Prostate gland (tissue), 2 donors: ENCODE data around the gene NGLY1. TPM values are rescaled to one million over a fixed set of nuclear protein-coding genes. Genes with fewer than 3 reads are reported as not detected.
A peak's percentile ranks its signal among the peaks of the same experiment; 100 is the strongest.

ENCODE experiments used
- DNase-seq: peaks from one replicate; pipeline ENCODE4 v3.0.0-alpha.2; 2019; ENCODE audit warnings: low spot score
- H3K27ac ChIP-seq, 2 donors: fragments of 200-600 bp; sonication (generic); 2 replicates each; pipeline ENCODE4 v1.5.1; 2017 to 2019
- H3K27me3 ChIP-seq: fragments of 200-600 bp; sonication (generic); replicated peaks from 2 replicates; pipeline ENCODE4 v1.5.1; 2019; ENCODE audit not compliant: insufficient read depth
- H3K36me3 ChIP-seq, 2 donors: fragments of 200-600 bp; sonication (generic); 1 replicate in 1 of 2; 2 replicates in 1 of 2; pipeline versions ENCODE4 v1.5.1 to v1.8.1; 2017 to 2019
- H3K4me1 ChIP-seq: fragments of 200-600 bp; sonication (generic); replicated peaks from 2 replicates; pipeline ENCODE4 v1.5.1; 2019
- H3K4me3 ChIP-seq, 2 donors: fragments of 200-600 bp; sonication (generic); 2 replicates each; pipeline ENCODE4 v1.5.1; 2017 to 2019
- H3K9me3 ChIP-seq: fragments of 200-600 bp; sonication (generic); 2 replicates; pipeline ENCODE4 v1.5.1; 2017
- POLR2A ChIP-seq: fragments of 450-650 bp; IDR thresholded peaks from one replicate; pipeline ENCODE4 v1.6.1; 2016; ENCODE audit warnings: antibody characterized with exemption, mild to moderate bottlenecking
- POLR2AphosphoS5 ChIP-seq: sonication (generic); formaldehyde crosslinking; IDR thresholded peaks from one replicate; pipeline ENCODE4 v1.6.1; 2017; ENCODE audit warnings: antibody characterized with exemption
- WGBS: methylation state at CpG from one replicate; pipeline ENCODE4 v1.1.5; 2018; 5-methylcytosine and 5-hydroxymethylcytosine counted together
- intact Hi-C: fragments of 100-400 bp; cut with DNase I; formaldehyde crosslinking; loops from one replicate; pipeline ENCODE4 v1.14.2; 2022
- total RNA-seq, 2 donors: library from RNA; depleted of rRNA; stranded (reverse); fragments of >200 nt; gene quantifications; one replicate each; pipeline ENCODE4 v1.1.0, GENCODE V29; 2016
- TF ChIP-seq, protein P1 (sequence below), 4 experiments: fragments of 200-600 bp in 2 of 4; fragments of 450-650 bp in 2 of 4; sonication (generic) in 2 of 4; IDR thresholded peaks; 1 replicate in 3 of 4; 2 replicates in 1 of 4; pipeline ENCODE4 v1.5.1; 2016 to 2019; ENCODE audit warnings: antibody characterized with exemption in 4 of 4, mild to moderate bottlenecking in 2 of 4, moderate library complexity in 2 of 4

The NGLY1 gene
- total RNA-seq, 2 donors from 2014 or later, result 35.6 to 36.8 TPM

DNA sequence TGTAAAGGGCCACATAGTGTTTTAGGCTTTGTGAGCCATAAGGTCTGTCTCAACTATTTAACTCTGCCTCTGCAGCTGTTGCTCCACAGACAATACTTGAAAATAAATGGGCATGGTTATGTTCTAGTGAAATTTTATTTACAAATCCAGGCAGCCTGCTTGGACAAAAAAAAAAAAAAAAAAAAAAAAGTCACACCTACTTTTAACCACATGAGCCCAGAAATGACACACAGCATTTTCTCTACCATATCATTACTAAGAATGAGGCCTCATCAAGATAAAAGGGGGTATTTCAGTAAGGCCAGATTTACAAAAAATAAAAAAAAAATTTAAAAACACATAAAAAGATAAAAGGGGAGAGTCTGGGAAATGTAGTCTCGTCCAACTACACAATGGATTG is 1.7 kb upstream of the NGLY1 start:
- Histone ChIP-seq H3K27ac (no peak overlapping the region), H3K4me3 (no peak overlapping the region), H3K4me1 (no peaks in the 10 kb centered on the region), H3K9me3 (no peaks in the 10 kb centered on the region), H3K27me3 (no peaks in the 10 kb centered on the region), H3K36me3 (no peaks in the 10 kb centered on the region)
- no peak for DNase-seq
- TF ChIP-seq, protein P1, sequence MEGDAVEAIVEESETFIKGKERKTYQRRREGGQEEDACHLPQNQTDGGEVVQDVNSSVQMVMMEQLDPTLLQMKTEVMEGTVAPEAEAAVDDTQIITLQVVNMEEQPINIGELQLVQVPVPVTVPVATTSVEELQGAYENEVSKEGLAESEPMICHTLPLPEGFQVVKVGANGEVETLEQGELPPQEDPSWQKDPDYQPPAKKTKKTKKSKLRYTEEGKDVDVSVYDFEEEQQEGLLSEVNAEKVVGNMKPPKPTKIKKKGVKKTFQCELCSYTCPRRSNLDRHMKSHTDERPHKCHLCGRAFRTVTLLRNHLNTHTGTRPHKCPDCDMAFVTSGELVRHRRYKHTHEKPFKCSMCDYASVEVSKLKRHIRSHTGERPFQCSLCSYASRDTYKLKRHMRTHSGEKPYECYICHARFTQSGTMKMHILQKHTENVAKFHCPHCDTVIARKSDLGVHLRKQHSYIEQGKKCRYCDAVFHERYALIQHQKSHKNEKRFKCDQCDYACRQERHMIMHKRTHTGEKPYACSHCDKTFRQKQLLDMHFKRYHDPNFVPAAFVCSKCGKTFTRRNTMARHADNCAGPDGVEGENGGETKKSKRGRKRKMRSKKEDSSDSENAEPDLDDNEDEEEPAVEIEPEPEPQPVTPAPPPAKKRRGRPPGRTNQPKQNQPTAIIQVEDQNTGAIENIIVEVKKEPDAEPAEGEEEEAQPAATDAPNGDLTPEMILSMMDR (IDR thresholded peaks at IDR 0.05), result no peak
- TF ChIP-seq POLR2A (no peak), POLR2AphosphoS5 (no peak)
- 89% methylated on average over 1 of the region's 1 CpG for WGBS
- intact Hi-C loops, result no loop called here

DNA sequence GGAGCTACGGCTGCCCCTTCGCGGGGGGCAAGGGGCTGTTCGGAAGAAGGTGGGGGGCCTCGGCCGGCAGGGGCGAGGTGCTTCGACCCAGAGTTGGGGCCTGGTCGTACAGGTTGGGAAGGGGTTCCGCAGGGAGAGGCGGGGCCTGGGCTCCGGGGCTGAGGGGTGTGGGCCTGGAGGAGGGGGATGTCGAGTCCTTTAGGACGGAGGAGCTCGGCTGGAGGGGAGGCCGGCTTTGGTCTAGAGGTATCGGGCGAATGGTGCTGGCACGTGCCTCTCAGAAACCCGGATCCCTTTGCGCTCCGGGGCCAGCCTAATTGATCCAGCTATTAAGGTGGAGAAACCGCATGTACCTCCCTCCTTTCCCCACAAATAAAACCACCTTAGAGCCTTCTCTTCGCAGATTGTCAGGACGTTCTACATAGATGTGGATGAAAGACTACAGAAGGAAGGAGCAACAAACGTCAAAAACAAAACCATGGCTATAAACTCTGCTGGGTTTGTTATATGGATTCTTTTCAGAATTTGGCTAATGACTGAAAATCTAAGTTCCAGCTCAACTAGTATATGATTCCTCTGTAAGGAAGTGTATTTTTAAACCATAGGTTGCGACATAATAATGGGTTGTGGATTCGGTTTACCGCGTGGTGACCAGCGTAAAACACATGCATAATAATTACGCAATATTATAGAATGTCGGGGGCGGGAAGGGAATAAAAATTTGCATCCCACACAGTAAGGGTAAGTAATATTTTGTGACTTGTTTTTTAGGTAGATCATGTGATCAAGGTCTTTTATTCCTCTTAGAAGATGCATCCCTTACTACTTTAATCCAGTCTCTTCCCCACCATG is 644 bp upstream of the NGLY1 start:
- DNase-seq, result peak; percentile 29
- TF ChIP-seq POLR2AphosphoS5 (no peak), POLR2A (no peak)
- TF ChIP-seq, protein P1 (IDR thresholded peaks at IDR 0.05), result no peak
- intact Hi-C loops, result loop anchor here (2.0 kb wide), 1 partner anchor 119 kb away; the partner anchor contains the start of gene TOP2B
- no peaks in the 10 kb centered on the region for H3K36me3 ChIP-seq
- peak overlapping the region; percentile 85 to 90 for H3K27ac ChIP-seq
- peak overlapping the region; percentile 83 to 95 for H3K4me3 ChIP-seq
- no peaks in the 10 kb centered on the region for H3K9me3 ChIP-seq
- 19% methylated on average over 31 of the region's 34 CpGs for WGBS
- H3K4me1 ChIP-seq, result no peaks in the 10 kb centered on the region
- no peaks in the 10 kb centered on the region for H3K27me3 ChIP-seq

DNA sequence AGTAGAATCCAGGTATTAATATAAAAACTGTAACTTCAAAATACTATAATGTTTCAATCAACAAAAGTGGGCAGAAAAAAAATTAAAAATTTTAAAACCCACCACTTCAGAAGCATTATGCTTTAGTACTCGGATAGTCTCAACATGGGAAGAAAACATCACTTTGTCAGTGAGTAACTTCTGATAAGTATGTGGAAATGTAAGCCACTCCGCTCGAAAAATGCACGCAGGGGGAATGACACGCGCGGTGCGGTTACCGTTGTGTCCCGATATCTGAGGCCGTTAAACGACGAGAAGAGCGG is 656 bp downstream of the NGLY1 start:
- Histone ChIP-seq H3K36me3 (no peaks in the 10 kb centered on the region), H3K27ac (peak overlapping the region; percentile 85 to 90), H3K9me3 (no peaks in the 10 kb centered on the region), H3K4me1 (no peaks in the 10 kb centered on the region), H3K4me3 (peak overlapping the region; percentile 83 to 95), H3K27me3 (no peaks in the 10 kb centered on the region)
- WGBS, result under 1% methylated on average over 14 of the region's 14 CpGs
- no peak for DNase-seq
- TF ChIP-seq POLR2AphosphoS5 (no peak), POLR2A (no peak)
- TF ChIP-seq, protein P1 (IDR thresholded peaks at IDR 0.05), result no peak
- intact Hi-C loops, result loop anchor here (2.0 kb wide), 1 partner anchor 118 kb away; the partner anchor contains the start of gene TOP2B

DNA sequence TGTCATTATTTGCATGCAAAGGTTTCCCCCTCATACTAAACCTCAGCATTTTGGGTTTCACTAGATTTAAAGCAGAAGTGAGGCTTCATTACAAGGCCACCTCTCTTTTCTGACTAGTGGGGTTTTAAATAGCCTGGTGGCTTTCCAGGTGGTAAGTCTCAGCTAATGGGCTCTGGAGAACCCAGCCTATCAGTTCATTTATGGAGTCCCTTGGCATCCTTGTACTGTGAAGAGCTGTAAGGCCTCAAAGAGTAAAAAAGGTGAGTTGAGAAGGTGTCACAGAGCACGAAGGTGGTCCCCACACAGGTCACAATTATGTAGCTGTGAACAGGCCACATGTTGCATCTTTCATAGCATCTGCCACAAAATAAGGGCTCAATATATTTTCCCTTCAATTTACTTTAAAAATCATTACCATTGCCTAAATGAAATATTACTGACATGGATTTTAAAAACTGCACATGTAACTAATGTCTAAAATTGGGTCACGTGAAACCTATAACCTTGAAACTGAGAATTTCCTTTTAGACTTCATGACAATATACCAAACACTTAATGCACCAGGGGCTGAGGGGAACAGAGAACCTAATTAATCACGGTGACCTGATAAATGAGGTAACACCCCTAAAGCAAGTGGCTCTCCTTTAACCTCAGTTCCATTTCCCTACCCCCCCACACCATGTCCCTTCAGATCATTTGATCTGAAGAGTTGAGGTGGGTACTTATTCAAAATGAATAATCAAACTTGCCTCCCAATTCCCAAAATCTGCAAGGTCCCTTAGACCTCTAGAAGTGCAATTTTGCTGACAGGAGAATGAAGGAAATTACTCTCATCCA is 1.3 kb downstream of the NGLY1 start:
- Histone ChIP-seq H3K4me1 (no peaks in the 10 kb centered on the region), H3K36me3 (no peaks in the 10 kb centered on the region), H3K9me3 (no peaks in the 10 kb centered on the region), H3K4me3 (peak overlapping the region; percentile 83 to 95), H3K27me3 (no peaks in the 10 kb centered on the region), H3K27ac (no peak overlapping the region)
- WGBS, result 58% methylated on average over 3 of the region's 3 CpGs
- intact Hi-C loops, result loop anchor here (2.0 kb wide), 1 partner anchor 117 kb away; the partner anchor contains the start of gene TOP2B
- no peak for TF ChIP-seq POLR2AphosphoS5
- TF ChIP-seq POLR2A, result no peak
- no peak for DNase-seq

DNA sequence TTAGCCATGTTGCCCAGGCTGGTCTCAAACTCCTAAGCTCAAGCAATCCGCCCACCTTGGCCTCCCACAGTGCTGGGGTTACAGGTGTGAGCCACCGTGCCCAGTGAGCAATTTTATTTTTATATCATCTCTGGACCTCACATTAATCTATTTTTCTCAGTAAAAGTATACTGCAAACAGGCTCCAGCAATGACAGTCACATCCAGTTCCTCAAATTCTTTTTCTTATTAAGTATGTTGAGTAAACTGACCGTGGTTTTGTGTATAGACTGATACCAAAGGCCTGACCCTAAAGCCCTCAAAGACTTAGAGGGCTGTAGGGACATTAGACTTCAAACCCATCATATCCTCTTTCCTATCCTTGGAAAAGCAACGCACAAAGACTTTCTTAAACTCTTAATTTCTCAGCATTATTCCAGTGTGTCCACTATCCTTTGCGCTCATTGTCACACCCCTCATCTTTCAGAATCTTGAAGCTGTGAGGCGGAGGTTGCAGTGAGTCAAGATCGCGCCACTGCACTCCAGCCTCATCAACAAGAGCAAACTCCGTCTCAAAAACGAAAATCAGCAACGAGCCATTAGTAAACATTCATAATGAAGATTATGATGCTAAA is 2.0 kb downstream of the NGLY1 start:
- no peaks in the 10 kb centered on the region for H3K4me1 ChIP-seq
- no peak overlapping the region for H3K4me3 ChIP-seq
- H3K36me3 ChIP-seq, result no peaks in the 10 kb centered on the region
- TF ChIP-seq POLR2AphosphoS5 (no peak), POLR2A (no peak)
- TF ChIP-seq, protein P1 (IDR thresholded peaks at IDR 0.05), result no peak
- no peaks in the 10 kb centered on the region for H3K9me3 ChIP-seq
- 89% methylated on average over 11 of the region's 11 CpGs for WGBS
- no peak for DNase-seq
- H3K27me3 ChIP-seq, result no peaks in the 10 kb centered on the region
- intact Hi-C loops, result no loop called here
- no peak overlapping the region for H3K27ac ChIP-seq
